Panc1 (cell line): ENCODE results near the gene MXD3.

Experiments used
- POLR2AphosphoS5 ChIP-seq: IDR thresholded peaks from 2 replicates; pipeline ENCODE4 v1.6.1; 2012; ENCODE audit warnings: mild to moderate bottlenecking, low read depth, low read length, moderate library complexity
- TF ChIP-seq, protein P1 (sequence below): fragments of 450-650 bp; IDR thresholded peaks from 2 replicates; pipeline ENCODE4 v1.5.1; 2017; ENCODE audit warnings: mild to moderate bottlenecking

DNA sequence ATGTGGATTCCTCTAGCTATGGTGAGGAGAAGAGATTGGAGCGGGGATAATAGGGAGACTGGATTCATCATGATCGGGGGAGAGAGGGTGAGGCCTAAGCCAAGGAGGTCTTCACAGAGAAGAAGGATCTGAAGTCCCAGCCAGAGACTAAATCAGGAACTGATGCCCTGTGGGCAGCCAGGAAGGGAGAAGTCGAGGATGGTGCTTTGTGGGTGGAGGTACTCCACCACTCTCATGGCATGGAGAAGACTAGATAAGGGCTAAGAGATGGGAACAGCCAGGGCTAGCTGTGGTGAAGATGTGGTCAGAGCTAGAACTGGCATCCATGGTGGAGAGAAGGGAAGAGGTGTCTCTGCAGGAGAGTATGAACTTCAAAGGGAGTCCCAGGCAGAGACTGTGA, 43.0 kb upstream of the MXD3 start:
- TF ChIP-seq, protein P1, sequence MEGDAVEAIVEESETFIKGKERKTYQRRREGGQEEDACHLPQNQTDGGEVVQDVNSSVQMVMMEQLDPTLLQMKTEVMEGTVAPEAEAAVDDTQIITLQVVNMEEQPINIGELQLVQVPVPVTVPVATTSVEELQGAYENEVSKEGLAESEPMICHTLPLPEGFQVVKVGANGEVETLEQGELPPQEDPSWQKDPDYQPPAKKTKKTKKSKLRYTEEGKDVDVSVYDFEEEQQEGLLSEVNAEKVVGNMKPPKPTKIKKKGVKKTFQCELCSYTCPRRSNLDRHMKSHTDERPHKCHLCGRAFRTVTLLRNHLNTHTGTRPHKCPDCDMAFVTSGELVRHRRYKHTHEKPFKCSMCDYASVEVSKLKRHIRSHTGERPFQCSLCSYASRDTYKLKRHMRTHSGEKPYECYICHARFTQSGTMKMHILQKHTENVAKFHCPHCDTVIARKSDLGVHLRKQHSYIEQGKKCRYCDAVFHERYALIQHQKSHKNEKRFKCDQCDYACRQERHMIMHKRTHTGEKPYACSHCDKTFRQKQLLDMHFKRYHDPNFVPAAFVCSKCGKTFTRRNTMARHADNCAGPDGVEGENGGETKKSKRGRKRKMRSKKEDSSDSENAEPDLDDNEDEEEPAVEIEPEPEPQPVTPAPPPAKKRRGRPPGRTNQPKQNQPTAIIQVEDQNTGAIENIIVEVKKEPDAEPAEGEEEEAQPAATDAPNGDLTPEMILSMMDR: no peak
- TF ChIP-seq POLR2AphosphoS5: no peak
